K562 (cell line): ENCODE results near the gene ZNF575. TPM values are rescaled to one million over a fixed set of nuclear protein-coding genes. Genes with fewer than 3 reads are reported as not detected.

ENCODE experiments used
- ATAC-seq: fragments of 200-7000 bp; cut with Tn5 transposase; 3 replicates; pipeline ENCODE4 v1.9.1; 2020; ENCODE audit warnings: moderate library complexity
- BruUV-seq: library from RNA; stranded (reverse); fragments of 400-500 nt; replicated peaks from 2 replicates; lab custom pipeline; 2021; lab: Mats Ljungman, UMichigan
- CTCF ChIA-PET: fragments of 300-600 bp; formaldehyde crosslinking; extraction: SDS; loops from one replicate; lab custom pipeline; 2021; ENCODE audit warnings: low intra/inter-chr PET ratio; lab: Yijun Ruan, JAX
- POLR2A ChIA-PET: fragments of 300-600, 350-650 bp; sonication (Branson Sonifier 250); formaldehyde crosslinking; extraction: SDS; loops from one replicate; lab custom pipeline; 2021; ENCODE audit warnings: antibody characterized with exemption, inconsistent platforms; lab: Yijun Ruan, JAX
- DNase-seq, 4 experiments: peaks; one replicate each; pipeline versions ENCODE4 v3.0.0 to v3.0.0-alpha.2; 2011 to 2018; ENCODE audit warnings: low spot score in 3 of 4, mixed read lengths in 3 of 4; ENCODE audit errors: extremely low read depth in 1 of 4
- FAIRE-seq: peaks from 2 replicates; lab custom pipeline; 2011; peaks lifted over from hg19 to GRCh38; lab: Jason Lieb, UNC
- H2AFZ ChIP-seq: 2 replicates; pipeline ENCODE4 v1.6.0; 2011; ENCODE audit warnings: low read depth, low read length, control low read depth, inconsistent platforms
- H3K27ac ChIP-seq: fragments of 200-600 bp; 3 replicates; pipeline ENCODE4 v1.8.0; 2011; ENCODE audit warnings: low read depth, mild to moderate bottlenecking, control low read depth, inconsistent platforms, low read length, moderate library complexity, mixed read lengths; ENCODE audit errors: extremely low read depth
- H3K27me3 ChIP-seq, 2 experiments: fragments of 300-600 bp in 1 of 2; 2 replicates in 1 of 2; 3 replicates in 1 of 2; pipeline versions ENCODE4 v1.6.0 to v1.8.0; 2011; ENCODE audit warnings: inconsistent platforms in 2 of 2, low read length in 2 of 2, mild to moderate bottlenecking in 1 of 2, mixed read lengths in 1 of 2, moderate library complexity in 1 of 2; ENCODE audit not compliant: control insufficient read depth in 2 of 2, insufficient read depth in 2 of 2
- H3K36me3 ChIP-seq: fragments of 300-600 bp; 3 replicates; pipeline ENCODE4 v1.8.0; 2011; ENCODE audit warnings: mild to moderate bottlenecking, low read length, inconsistent platforms; ENCODE audit not compliant: control insufficient read depth, insufficient read depth
- H3K4me1 ChIP-seq, 2 experiments: fragments of 200-600 bp in 1 of 2; replicated peaks in 1 of 2; 2 replicates in 1 of 2; 3 replicates in 1 of 2; pipeline versions ENCODE4 v1.5.1 to v1.8.0; 2011; ENCODE audit warnings: inconsistent platforms in 2 of 2, low read length in 2 of 2, mild to moderate bottlenecking in 1 of 2, mixed read lengths in 1 of 2, moderate library complexity in 1 of 2; ENCODE audit not compliant: control insufficient read depth in 2 of 2, insufficient read depth in 2 of 2
- H3K4me2 ChIP-seq: 2 replicates; pipeline ENCODE4 v1.6.1; 2011; ENCODE audit warnings: low read length, control low read depth, inconsistent platforms, mixed read lengths; ENCODE audit not compliant: insufficient read depth
- H3K4me3 ChIP-seq: fragments of 200-600 bp; sonication (generic), shearing (Covaris generic); 2 replicates; pipeline ENCODE4 v1.5.1; 2016; ENCODE audit warnings: control low read depth, inconsistent platforms
- H3K79me2 ChIP-seq: fragments of 200-600 bp; 3 replicates; pipeline ENCODE4 v1.8.0; 2011; ENCODE audit warnings: low read length, inconsistent platforms; ENCODE audit not compliant: control insufficient read depth, insufficient read depth
- H3K9ac ChIP-seq, 2 experiments: 2 replicates each; pipeline versions ENCODE4 v1.6.0 to v1.6.1; 2011; ENCODE audit warnings: low read depth in 2 of 2, low read length in 2 of 2, control low read depth in 1 of 2, inconsistent platforms in 1 of 2, mild to moderate bottlenecking in 1 of 2, mixed read lengths in 1 of 2; ENCODE audit not compliant: insufficient read depth in 1 of 2
- H3K9me1 ChIP-seq: one replicate; pipeline ENCODE4 v1.6.0; 2011; ENCODE audit warnings: inconsistent platforms, mild to moderate bottlenecking, low read length, moderate library complexity; ENCODE audit not compliant: control insufficient read depth, insufficient read depth
- H3K9me3 ChIP-seq: replicated peaks from 2 replicates; pipeline ENCODE4 v1.5.1; 2011; ENCODE audit warnings: low read depth, low read length, inconsistent platforms; ENCODE audit not compliant: control insufficient read depth, insufficient read depth
- H4K20me1 ChIP-seq: replicated peaks from 2 replicates; pipeline ENCODE4 v1.6.1; 2011; ENCODE audit warnings: low read length, inconsistent platforms, mixed read lengths; ENCODE audit not compliant: control insufficient read depth, insufficient read depth
- ARID4B ChIP-seq: sonication (generic); formaldehyde crosslinking; IDR thresholded peaks from 2 replicates; pipeline ENCODE4 v1.8.0; 2022; ENCODE audit warnings: mild to moderate bottlenecking, missing genetic modification reagents
- CCNT2 ChIP-seq: IDR thresholded peaks from 2 replicates; pipeline ENCODE4 v1.6.1; 2011; ENCODE audit warnings: borderline replicate concordance, low read depth, mild to moderate bottlenecking, moderate library complexity, mixed read lengths, low read length; ENCODE audit not compliant: insufficient read length; ENCODE audit errors: extremely low read depth
- DEAF1 ChIP-seq: fragments of 450-650 bp; formaldehyde crosslinking; IDR thresholded peaks from 2 replicates; pipeline ENCODE4 v1.4.0; 2020; ENCODE audit warnings: mild to moderate bottlenecking, moderate library complexity
- EZH2 ChIP-seq: IDR thresholded peaks from 2 replicates; pipeline ENCODE4 v1.6.1; 2012; ENCODE audit warnings: low read depth, mild to moderate bottlenecking, inconsistent platforms, low read length, borderline replicate concordance
- NR2C1 ChIP-seq, 2 experiments: fragments of 450-650 bp; IDR thresholded peaks; 2 replicates each; pipeline ENCODE4 v1.6.1; 2017; ENCODE audit warnings: mild to moderate bottlenecking in 2 of 2, antibody characterized with exemption in 1 of 2, inconsistent platforms in 1 of 2, missing compliant biosample characterization in 1 of 2, missing genetic modification characterization in 1 of 2
- NR2C2 ChIP-seq, 2 experiments: fragments of 200-800 bp in 1 of 2; sonication (Bioruptor generic) in 1 of 2; sonication (generic) in 1 of 2; formaldehyde crosslinking in 1 of 2; IDR thresholded peaks; 2 replicates each; pipeline versions ENCODE4 v1.6.1 to v1.8.0; 2016 to 2022; ENCODE audit warnings: mild to moderate bottlenecking in 1 of 2, missing compliant biosample characterization in 1 of 2, missing genetic modification characterization in 1 of 2, missing genetic modification reagents in 1 of 2
- SMAD4 ChIP-seq: fragments of 250-450 bp; sonication (Bioruptor Pico); conservative IDR thresholded peaks from 2 replicates; pipeline ENCODE4 v1.8.0; 2021; ENCODE audit warnings: inconsistent platforms, mild to moderate bottlenecking, moderate library complexity
- SRSF9 ChIP-seq: fragments of 200-400 bp; formaldehyde crosslinking; IDR thresholded peaks from 2 replicates; pipeline ENCODE4 v1.6.1; 2017; ENCODE audit warnings: low read depth, low read length, borderline replicate concordance
- TCF7L2 ChIP-seq: fragments of 150-350 bp; IDR thresholded peaks from 2 replicates; pipeline ENCODE4 v1.6.1; 2016; ENCODE audit warnings: low read depth, mild to moderate bottlenecking, low read length, moderate library complexity
- TCFL5 ChIP-seq: fragments of 250-450 bp; sonication (Bioruptor Pico); conservative IDR thresholded peaks from 2 replicates; pipeline ENCODE4 v1.6.1; 2021; ENCODE audit warnings: mild to moderate bottlenecking, moderate library complexity, matching md5 sums
- UBTF ChIP-seq, 2 experiments: IDR thresholded peaks; 2 replicates each; pipeline ENCODE4 v1.6.1; 2012; ENCODE audit warnings: improper control_type of control experiment in 2 of 2, low read depth in 2 of 2, low read length in 2 of 2, borderline replicate concordance in 1 of 2
- WGBS: fragments of 100-300 bp; shearing (Covaris generic); methylation state at CpG from one replicate; pipeline ENCODE4 v1.1.6; 2016; ENCODE audit warnings: low coverage, mixed read lengths; ENCODE audit not compliant: insufficient coverage; ENCODE audit errors: missing lambda C conversion rate; 5-methylcytosine and 5-hydroxymethylcytosine counted together
- in situ Hi-C: fragments of 300-500 bp; cut with MboI; formaldehyde crosslinking; loops from 4 replicates; pipeline ENCODE4 v1.15.0; 2018; ENCODE audit warnings: inconsistent platforms, mixed read lengths
- intact Hi-C: fragments of 100-400 bp; cut with micrococcal nuclease; formaldehyde crosslinking; loops from 2 replicates; pipeline ENCODE4 v1.14.2; 2022
- polyA plus RNA-seq, 8 experiments: library from polyadenylated mRNA; depleted of rRNA in 4 of 8; stranded (reverse) in 5 of 8; unstranded in 3 of 8; fragments of >200 nt; fragmentation: Nextera tagmentation in 2 of 8; fragmentation: Illumina TruSeq in 1 of 8; extraction: Ambion mirVana in 2 of 8; extraction: Trizol in 1 of 8; gene quantifications; 2 replicates each; pipeline versions ENCODE4 v1.2.1 to v1.2.3, GENCODE V29; 2011 to 2014; ENCODE audit warnings: inconsistent platforms in 1 of 8, missing spikeins in 1 of 8
- total RNA-seq, 7 experiments: library from RNA; depleted of rRNA in 6 of 7; stranded (reverse); fragments of >200 nt in 6 of 7; fragmentation: Illumina TruSeq in 2 of 7; extraction: Trizol in 2 of 7; gene quantifications; 2 replicates each; pipeline versions ENCODE4 v1.2.1 to v1.2.3, GENCODE V29; 2011 to 2021; ENCODE audit warnings: low replicate concordance in 1 of 7

The ZNF575 gene
- total and polyA plus RNA-seq, 9 of the 15 experiments (the other 6 are each of a cell fraction or from before 2014, with no cell fraction given): 0.20 to 0.98 (median 0.32) TPM; not detected in 6

GRCh38 chr19:43510713-43511112, 22.3 kb upstream of the ZNF575 start:
- H3K27ac ChIP-seq: no peak overlapping the region
- ChIA-PET POLR2A (interaction anchor here (0.9 to 1.2 kb wide), 2 partner anchors 15 to 37 kb away, joined by 3 to 4 read pairs; no protein-coding TSS in a partner anchor), CTCF (no interaction called here)
- DNase-seq: no peak
- no peaks in the 10 kb centered on the region for H3K9me1 ChIP-seq
- BruUV-seq: no TSS peak
- no peak overlapping the region for H3K9ac ChIP-seq
- in situ Hi-C loops (no loop called here), intact Hi-C loops (no loop called here)
- no peak overlapping the region for H2AFZ ChIP-seq
- H3K27me3 ChIP-seq: no peaks in the 10 kb centered on the region
- no peak overlapping the region for H3K4me3 ChIP-seq
- no peak overlapping the region for H3K4me2 ChIP-seq
- no peaks in the 10 kb centered on the region for H3K79me2 ChIP-seq
- WGBS: 88% methylated on average over 9 of the region's 9 CpGs
- H3K36me3 ChIP-seq: 0 out of 3 replicates have a peak, but pooled peaks cover 2% of the 10 kb centered on the region
- H3K9me3 ChIP-seq: no peaks in the 10 kb centered on the region
- FAIRE-seq: no peak
- H3K4me1 ChIP-seq: peaks cover 3 to 4% of the 10 kb centered on the region in 2 experiments; a peak in 2 of 5 replicates
- TF ChIP-seq TCFL5 (CRISPR knock-in tag) (no peak), SMAD4 (no peak), EZH2 (no peak), UBTF (IDR thresholded peaks at IDR 0.05; ENCODE audit: borderline replicate concordance in 1 of 2, low read depth in 2 of 2, low read length in 2 of 2) (no peak), TCF7L2 (no peak), DEAF1 (no peak), NR2C2 (CRISPR knock-in tag; IDR thresholded peaks at IDR 0.05) (no peak), NR2C2 (tag; IDR thresholded peaks at IDR 0.05) (no peak), NR2C1 (IDR thresholded peaks at IDR 0.05) (no peak), NR2C1 (tag; IDR thresholded peaks at IDR 0.05) (no peak), SRSF9 (no peak), CCNT2 (no peak), ARID4B (CRISPR knock-in tag) (no peak)
- H4K20me1 ChIP-seq: no peaks in the 10 kb centered on the region
- ATAC-seq: no peak
